ENCODE results near the gene HIGD1C.
"Not testable (repeated sequence)": the region's sequence is repeated elsewhere in the genome, so short reads cannot be mapped to it uniquely, and the experiment has no call there.

Gene HIGD1C

DNA sequence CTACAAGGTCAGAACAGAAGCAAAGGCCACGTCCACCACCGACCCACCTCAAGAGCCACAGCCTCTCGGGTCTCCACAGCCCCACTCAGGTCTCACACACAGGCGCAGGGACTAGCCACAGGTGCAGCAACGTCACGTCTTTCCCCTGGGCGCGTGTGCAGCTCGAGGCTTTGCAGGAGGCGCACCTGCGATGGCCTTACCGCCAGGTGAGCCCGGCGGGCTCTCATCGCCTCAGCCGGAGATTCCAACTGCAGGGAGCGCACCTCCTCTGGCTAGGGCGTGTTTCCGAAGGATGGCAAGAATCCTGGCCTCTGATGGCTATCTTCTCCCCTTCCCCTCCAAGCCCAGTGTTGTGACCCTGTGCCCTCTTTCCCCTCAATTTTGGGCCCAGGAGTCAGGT lies at the start of gene HIGD1C:
Gene HIGD1C, plus strand, starts transcription at position 35 of the 400 bp plus-strand sequence. CDS start 1,455 bp downstream, outside the sequence.
- DNase-seq: no peak

DNA sequence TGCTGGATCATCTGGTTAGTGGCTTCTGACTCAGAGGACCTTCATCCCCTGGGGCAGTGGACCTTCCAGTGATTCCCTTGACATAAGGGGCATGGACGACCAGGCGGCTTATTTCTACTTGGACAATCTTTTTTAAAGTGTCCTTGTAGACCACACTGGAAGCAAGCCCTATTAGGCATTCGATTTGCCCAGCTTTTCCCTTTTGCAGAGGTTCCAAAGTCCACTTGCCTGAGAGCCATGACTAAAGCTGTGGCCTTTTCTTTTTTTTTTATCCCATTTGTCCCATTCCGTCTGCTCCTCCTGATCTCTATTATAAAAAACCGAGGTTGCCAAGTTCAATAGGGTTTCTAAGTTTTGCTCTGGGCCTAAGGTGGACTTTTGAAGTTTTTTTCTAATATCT lies 43.9 kb upstream of the HIGD1C start:
- DNase-seq: not testable (repeated sequence)

DNA sequence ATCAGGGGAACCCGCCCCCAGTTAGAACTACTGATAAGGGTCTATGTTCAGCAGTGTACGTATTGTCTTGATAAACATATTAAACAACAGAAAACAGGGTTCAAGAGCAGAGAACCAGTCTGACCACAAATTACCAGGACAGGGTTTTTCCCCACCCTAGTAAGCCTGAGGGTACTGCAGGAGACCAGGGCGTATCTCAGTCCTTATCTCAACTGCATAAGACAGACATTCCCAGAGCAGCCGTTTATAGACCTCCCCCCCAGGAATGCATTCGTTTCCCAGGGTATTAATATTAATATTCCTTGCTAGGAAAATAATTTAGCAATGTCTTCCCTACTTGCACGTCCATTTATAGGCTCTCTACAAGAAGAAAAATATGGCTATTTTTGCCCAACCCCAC lies 40.0 kb upstream of the HIGD1C start:
- DNase-seq: not testable (repeated sequence)

DNA sequence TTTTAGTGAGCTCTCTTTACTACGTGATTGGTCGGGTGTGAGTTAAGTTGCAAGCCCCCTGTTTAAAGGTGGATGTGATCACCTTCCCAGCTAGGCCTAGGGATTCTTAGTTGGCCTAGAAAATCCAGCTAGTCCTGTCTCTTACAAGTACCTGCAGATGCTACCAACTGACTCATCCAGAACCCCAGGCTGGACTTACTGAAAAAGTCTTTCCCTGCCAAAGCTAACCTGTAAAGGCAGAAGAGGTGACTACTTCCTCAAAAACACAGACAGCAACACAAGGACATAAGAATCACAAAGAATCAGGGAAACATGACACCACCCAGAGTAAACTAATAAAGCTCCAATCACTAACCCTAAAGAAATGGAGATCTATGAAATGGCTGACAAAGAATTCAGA lies 39.1 kb upstream of the HIGD1C start:
- no peak for DNase-seq

- no peak for DNase-seq
These were observed 37.4 kb upstream of the HIGD1C start for GRCh38 chr12:50914872-50915484.

DNA sequence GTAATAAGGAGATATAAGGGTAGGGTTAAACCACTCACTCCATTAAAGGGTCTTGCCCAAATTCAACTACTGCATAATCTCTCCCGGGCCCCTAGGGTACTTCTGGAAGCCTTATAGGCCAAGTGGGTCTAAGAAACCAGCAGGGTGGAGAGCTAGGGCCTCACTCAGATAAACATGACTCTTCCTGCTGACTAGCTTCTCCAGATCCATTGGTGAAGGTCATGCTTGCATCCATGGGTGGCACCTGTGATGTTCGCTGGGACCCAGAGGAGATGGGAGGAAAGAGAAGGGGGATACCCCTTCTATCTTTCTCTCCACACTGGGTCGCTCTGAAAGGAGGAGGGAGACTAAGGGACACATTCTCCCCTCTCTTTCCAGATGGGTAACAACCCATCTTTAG lies 36.1 kb upstream of the HIGD1C start:
- no peak for DNase-seq

GRCh38 chr12:50918584-50919316 lies 33.6 kb upstream of the HIGD1C start:
- no peak for DNase-seq

DNA sequence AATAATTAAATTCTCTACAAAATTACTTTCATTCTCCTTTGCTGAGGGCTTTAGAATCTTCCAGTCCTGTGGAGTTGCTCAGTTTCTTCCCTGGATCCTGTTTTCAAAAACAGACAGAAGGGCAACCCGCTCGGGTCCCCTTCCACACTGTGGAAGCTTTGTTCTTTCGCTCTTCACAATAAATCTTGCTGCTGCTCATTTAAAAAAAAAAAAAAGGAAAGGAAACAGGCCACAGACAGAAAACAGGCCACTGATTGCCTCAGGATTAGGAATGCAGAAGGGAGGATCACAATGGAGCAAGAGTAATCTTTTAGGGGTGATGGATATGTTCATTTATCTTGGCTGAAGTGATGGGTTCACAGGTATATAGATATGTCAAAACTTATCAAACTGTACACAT lies 29.5 kb upstream of the HIGD1C start:
- no peak for DNase-seq

DNA sequence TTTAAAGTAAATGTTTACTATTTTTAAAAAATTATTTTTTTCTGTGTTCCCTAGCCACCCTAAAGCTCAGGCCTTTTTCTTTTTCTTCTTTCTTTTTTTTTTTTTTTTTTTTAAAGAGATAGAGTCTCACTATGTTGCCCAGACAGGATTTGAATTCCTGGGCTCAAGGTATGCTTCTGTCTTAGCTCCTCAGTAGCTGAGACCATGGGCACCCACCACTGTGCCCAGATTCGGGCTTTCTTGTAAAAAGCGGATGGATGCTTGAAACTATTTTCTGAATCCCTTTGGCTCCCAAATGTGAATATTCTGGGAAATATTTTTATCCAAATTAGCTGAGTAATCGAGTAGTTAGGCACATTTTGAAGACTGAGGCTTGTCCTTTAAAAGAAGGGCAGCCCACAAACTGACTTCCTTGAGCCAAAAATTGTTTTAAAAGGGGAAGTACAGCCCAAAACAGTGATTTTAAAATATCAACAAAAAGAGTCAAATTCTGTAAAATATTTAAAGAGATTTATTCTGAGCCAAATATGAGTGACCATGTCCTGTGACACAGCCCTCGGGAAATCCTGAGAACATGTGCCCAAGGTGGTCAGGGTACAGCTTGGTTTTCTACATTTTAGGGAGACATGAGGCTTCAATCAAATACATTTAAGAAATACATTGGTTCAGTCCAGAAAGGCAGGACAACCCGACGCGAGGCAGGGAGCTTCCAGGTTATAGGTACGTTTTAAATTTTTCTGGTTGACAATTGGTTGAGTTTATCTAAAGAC lies 28.8 kb upstream of the HIGD1C start:
- DNase-seq: peak; percentile 52

DNA sequence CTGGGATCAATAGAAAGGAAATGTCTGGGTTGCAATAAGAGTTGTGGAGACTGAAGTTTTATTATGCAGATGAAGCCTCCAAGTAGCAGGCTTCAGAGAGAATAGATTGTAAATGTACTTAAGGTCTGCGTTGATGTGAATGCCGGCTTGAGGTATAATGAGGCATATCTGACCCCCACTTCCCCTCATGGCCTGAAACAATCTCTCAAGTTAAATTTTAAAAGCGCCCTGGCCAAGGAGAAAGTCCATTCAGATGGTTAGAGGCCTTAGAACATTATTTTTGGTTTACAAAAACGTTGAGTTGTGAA lies 28.3 kb upstream of the HIGD1C start:
- DNase-seq: no peak

GRCh38 chr12:50924439-50925341 lies 27.7 kb upstream of the HIGD1C start:
- DNase-seq: peak; percentile 99

DNA sequence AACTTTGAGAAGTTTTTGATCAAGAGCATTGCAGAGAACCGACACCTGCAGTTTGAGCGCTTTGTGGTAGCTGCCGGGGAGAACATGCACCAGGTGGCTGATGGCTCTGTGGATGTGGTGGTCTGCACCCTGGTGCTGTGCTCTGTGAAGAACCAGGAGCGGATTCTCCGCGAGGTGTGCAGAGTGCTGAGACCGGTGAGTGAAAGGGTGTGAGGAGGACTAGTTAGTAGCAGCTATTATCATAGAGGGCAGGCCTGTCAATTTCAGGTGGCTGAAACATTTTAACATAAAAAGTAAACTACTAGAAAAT lies 27.0 kb upstream of the HIGD1C start:
- peak; percentile 39 for DNase-seq

GRCh38 chr12:50925920-50926319 lies 26.4 kb upstream of the HIGD1C start:
- no peak for DNase-seq

DNA sequence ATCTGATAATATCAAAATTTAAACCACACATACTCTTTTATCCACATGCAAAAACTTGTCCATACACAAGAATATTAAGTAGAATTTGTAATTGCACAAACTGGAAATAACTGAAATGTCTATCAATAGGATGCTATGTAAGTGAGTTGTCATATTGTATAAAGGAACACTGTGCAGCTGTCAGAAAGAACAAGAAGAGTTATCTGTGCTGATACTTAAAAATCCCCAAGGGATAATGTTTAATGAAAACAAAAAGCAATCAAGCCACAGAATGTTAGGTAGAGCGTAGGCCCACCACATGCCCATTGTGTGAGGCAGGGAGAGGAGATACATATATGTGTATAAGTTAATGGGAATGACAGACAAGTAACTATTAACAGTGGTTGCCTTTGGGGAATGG lies 25.9 kb upstream of the HIGD1C start:
- DNase-seq: no peak

GRCh38 chr12:50926932-50927331 lies 25.4 kb upstream of the HIGD1C start:
- peak; percentile 62 for DNase-seq

DNA sequence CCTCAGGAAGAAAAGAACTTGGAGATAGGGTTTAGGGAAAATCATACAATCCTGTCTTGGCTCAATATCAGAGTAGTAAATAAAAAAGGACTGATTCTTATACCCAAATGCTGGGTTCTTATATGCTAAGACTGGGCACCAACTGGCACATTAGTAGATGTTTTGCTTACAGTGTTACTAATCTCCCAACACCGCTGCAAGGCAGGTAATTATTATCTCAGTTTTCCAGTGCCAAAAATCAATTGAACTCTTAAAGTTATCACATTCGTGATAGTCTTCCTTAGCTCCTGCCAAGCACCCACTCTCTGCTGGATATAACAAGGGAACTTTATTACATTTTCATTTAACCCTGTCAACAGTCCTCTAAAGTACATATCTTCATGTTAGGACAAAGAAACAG lies 25.0 kb upstream of the HIGD1C start:
- no peak for DNase-seq

DNA sequence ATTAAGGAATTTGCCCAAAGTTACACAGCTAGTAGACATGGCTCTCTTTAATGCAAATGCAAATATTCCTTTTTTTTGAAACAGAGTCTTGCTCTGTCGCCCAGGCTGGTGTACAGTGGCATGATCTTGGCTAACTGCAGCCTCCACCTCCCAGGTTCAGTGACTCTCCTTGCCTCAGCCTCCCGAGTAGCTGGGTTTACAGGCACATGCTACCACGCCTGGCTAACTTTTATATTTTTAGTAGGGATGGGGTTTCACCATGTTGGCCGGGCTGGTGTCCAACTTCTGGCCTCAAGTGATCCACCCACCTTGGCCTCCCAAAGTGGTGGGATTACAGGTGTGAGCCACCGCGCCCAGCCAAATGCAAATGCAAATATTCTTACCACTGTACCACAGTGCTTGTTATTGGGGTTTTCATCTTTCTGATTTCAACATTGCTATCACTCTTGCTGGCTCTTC lies 24.5 kb upstream of the HIGD1C start:
- DNase-seq: no peak

- peak; percentile 61 for DNase-seq
These were observed 24.0 kb upstream of the HIGD1C start for GRCh38 chr12:50928392-50928791.

DNA sequence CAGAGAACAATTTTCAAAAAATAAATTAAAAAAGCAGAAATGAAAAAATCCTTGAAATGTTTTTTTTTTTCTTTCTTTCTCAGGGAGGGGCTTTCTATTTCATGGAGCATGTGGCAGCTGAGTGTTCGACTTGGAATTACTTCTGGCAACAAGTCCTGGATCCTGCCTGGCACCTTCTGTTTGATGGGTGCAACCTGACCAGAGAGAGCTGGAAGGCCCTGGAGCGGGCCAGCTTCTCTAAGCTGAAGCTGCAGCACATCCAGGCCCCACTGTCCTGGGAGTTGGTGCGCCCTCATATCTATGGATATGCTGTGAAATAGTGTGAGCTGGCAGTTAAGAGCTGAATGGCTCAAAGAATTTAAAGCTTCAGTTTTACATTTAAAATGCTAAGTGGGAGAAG lies 22.5 kb upstream of the HIGD1C start:
- no peak for DNase-seq

DNA sequence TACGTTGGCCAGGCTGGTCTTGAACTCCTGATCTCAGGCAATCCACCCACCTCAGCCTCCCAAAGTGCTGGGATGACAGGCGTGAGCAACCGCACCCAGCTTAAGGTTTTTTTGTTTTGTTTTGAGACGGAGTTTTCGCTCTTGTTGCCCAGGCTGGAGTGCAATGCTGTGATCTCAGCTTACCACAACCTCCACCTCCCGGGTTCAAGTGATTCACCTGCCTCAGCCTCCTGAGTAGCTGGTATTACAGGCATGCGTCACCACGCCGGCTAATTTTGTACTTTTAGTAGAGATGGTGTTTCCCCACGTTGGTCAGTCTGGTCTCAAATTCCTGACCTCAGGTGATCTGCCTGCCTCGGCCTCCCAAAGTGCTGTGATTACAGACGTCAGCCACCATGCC lies 21.9 kb upstream of the HIGD1C start:
- DNase-seq: not testable (repeated sequence)

- DNase-seq: peak; percentile 29
These were observed 19.5 kb upstream of the HIGD1C start for GRCh38 chr12:50932787-50933280.

GRCh38 chr12:50933459-50934124 lies 18.8 kb upstream of the HIGD1C start:
- peak; percentile 89 for DNase-seq
